Measurements from ENCODE around the gene NFRKB.
"Not testable (repeated sequence)": the region's sequence is repeated elsewhere in the genome, so short reads cannot be mapped to it uniquely, and the experiment has no call there.

NFRKB gene

GRCh38 chr11:129866311-129866710, 29.1 kb downstream of the NFRKB start:
- no peaks in the 10 kb centered on the region for H3K9me3 Mint-ChIP-seq
- H3K4me1 Mint-ChIP-seq = peaks cover 25% of the 10 kb centered on the region
- no peak overlapping the region for H3K4me3 Mint-ChIP-seq
- peaks cover 76% of the 10 kb centered on the region for H3K36me3 Mint-ChIP-seq (ENCODE audit: low read depth)
- DNase-seq (no peak), ATAC-seq (no peak)
- peak overlapping the region; percentile 34 for H3K27ac Mint-ChIP-seq
- no peaks in the 10 kb centered on the region for H3K27me3 Mint-ChIP-seq

GRCh38 chr11:129865701-129866100, 29.7 kb downstream of the NFRKB start:
- peak overlapping the region; percentile 34 for H3K27ac Mint-ChIP-seq
- no peak for DNase-seq
- H3K9me3 Mint-ChIP-seq = no peaks in the 10 kb centered on the region
- H3K4me3 Mint-ChIP-seq = no peak overlapping the region
- H3K27me3 Mint-ChIP-seq = no peaks in the 10 kb centered on the region
- H3K4me1 Mint-ChIP-seq = peaks cover 29% of the 10 kb centered on the region
- H3K36me3 Mint-ChIP-seq (ENCODE audit: low read depth) = peaks cover 73% of the 10 kb centered on the region
- peak; percentile 80 for ATAC-seq

- peaks cover 67% of the 10 kb centered on the region for H3K36me3 Mint-ChIP-seq (ENCODE audit: low read depth)
- H3K4me1 Mint-ChIP-seq = peaks cover 33% of the 10 kb centered on the region
- H3K9me3 Mint-ChIP-seq = no peaks in the 10 kb centered on the region
- H3K27me3 Mint-ChIP-seq = no peaks in the 10 kb centered on the region
- no peak overlapping the region for H3K27ac Mint-ChIP-seq
- DNase-seq (no peak), ATAC-seq (no peak)
- H3K4me3 Mint-ChIP-seq = no peak overlapping the region
These were observed 30.6 kb downstream of the NFRKB start for GRCh38 chr11:129864811-129865210.

- H3K4me1 Mint-ChIP-seq = peaks cover 35% of the 10 kb centered on the region
- H3K36me3 Mint-ChIP-seq (ENCODE audit: low read depth) = peaks cover 51% of the 10 kb centered on the region
- no peaks in the 10 kb centered on the region for H3K9me3 Mint-ChIP-seq
- no peak for ATAC-seq
- H3K27me3 Mint-ChIP-seq = no peaks in the 10 kb centered on the region
- peak overlapping the region; percentile 20 for H3K27ac Mint-ChIP-seq
- H3K4me3 Mint-ChIP-seq = no peak overlapping the region
- DNase-seq = no peak
These were observed 33.5 kb downstream of the NFRKB start for GRCh38 chr11:129861702-129862522.

DNA sequence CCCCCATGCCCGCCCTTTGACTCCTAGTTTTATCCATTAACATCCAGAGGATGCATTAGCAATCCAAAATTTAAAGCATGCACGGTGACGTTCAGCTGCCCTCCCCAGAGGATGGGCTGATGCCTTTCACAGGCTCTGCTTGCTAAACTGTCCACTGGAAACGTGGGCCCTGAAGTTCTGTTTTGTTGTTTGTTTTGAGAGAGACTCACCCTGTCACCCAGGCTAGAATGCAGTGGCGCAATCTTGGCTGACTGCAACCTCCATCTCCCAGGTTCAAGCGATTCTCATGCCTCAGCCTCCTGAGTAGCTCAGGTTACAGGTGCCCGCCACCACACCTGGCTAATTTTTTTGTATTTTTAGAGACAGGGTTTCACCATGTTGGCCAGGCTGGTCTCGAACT, 39.3 kb downstream of the NFRKB start:
- no peak for DNase-seq
- Mint-ChIP-seq H3K36me3 (ENCODE audit: low read depth) (peaks cover 8% of the 10 kb centered on the region), H3K4me1 (peaks cover 41% of the 10 kb centered on the region), H3K9me3 (no peaks in the 10 kb centered on the region), H3K27ac (no peak overlapping the region), H3K4me3 (no peak overlapping the region), H3K27me3 (no peaks in the 10 kb centered on the region)
- no peak for ATAC-seq

DNA sequence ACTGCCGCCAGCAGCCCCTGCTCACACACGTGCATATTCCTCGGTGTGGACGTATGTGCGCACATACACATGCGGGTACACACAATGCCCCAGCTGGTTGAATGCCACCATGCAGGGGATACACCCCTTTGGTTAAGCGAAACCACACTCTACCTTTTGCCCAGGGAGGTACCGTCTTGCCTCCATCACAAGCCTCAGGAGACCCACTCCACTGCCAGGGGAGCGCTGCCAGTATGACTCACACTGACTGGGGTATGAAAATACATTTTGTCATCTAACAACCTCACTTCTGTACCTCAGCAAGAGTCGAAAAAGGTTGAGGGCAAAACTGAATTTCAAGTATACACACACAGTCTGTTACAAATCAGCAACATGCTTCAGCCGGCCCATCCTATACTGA, 40.3 kb downstream of the NFRKB start:
- peak; percentile 34 for ATAC-seq
- H3K9me3 Mint-ChIP-seq = no peaks in the 10 kb centered on the region
- no peak for DNase-seq

GRCh38 chr11:129854232-129854805, 41.1 kb downstream of the NFRKB start:
- peaks cover 34% of the 10 kb centered on the region for H3K4me1 Mint-ChIP-seq
- no peak for DNase-seq

More for the DNA sequence above, 40.3 kb downstream of the NFRKB start:
- Mint-ChIP-seq H3K4me3 (no peak overlapping the region), H3K4me1 (peaks cover 37% of the 10 kb centered on the region), H3K36me3 (ENCODE audit: low read depth) (peaks cover 8% of the 10 kb centered on the region), H3K27ac (no peak overlapping the region), H3K27me3 (no peaks in the 10 kb centered on the region)

DNA sequence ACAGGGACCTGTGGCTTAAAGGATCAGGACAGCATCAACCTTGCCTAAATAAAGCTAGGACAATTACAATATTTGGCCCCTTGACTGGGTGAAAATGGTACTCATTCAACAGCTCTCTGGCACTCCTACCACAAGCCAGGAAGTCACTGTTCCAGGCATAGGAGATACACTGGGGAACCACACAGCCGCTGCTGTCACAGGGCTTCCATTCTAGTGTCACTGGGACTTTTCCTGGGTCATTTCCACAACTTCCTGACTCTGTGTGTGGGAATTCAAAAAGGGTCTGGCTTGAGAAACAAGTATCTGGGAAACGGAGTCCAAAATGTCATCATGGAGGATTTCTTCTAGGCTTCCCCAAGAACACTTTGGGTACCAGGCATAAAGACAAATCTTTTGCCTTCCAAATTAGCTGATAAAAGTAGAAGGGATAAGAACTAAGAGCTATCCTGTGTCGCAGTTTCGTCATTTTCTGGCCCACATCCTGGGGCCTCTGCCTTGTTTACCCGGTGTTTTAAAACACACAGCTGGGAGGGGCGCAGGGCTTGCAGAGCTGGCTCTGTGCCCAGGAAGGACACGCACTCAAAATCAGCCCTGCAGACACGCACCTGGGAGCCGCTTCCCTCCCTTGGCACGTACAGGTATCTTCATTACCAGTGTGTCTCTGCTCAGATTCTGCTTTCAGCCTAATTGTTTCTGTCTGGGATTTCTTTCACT, 41.7 kb downstream of the NFRKB start:
- Mint-ChIP-seq H3K4me3 (no peak overlapping the region), H3K36me3 (ENCODE audit: low read depth) (peaks cover 4% of the 10 kb centered on the region), H3K9me3 (no peaks in the 10 kb centered on the region), H3K27me3 (no peaks in the 10 kb centered on the region), H3K27ac (peak overlapping the region; percentile 37), H3K4me1 (peaks cover 33% of the 10 kb centered on the region)
- ATAC-seq = peak; percentile 33
- peak; percentile 24 for DNase-seq

More at GRCh38 chr11:129854232-129854805, 41.1 kb downstream of the NFRKB start:
- no peak for ATAC-seq
- no peaks in the 10 kb centered on the region for H3K27me3 Mint-ChIP-seq
- H3K27ac Mint-ChIP-seq = no peak overlapping the region
- H3K4me3 Mint-ChIP-seq = peak overlapping the region; percentile 19
- peaks cover 4% of the 10 kb centered on the region for H3K36me3 Mint-ChIP-seq (ENCODE audit: low read depth)
- no peaks in the 10 kb centered on the region for H3K9me3 Mint-ChIP-seq

DNA sequence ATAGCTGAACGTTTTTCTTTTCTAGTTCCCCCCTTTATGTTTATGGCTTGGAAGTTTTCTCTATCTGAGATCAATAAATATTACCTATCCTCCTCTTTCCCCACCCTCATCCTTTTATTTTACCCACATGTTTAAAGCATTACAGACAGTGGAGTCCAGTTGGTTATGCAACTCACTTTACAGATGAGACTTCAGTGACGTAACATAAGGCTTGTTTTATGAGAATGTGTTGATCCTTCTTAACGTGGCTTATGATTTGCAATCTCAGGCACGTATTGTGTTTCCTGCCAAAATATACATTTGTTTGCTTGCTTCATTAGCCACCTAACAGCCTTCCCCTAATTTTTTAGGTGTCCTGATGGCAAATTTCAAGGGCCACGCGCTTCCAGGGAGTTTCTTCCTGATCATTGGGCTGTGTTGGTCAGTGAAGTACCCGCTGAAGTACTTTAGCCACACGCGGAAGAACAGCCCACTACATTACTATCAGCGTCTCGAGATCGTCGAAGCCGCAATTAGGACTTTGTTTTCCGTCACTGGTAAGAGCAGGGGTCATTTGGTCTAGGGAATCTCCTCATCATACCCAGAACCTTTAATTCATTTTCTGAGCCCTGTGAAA, 43.1 kb downstream of the NFRKB start:
- DNase-seq (no peak), ATAC-seq (no peak)
- Mint-ChIP-seq H3K4me3 (no peak overlapping the region), H3K27me3 (no peaks in the 10 kb centered on the region), H3K9me3 (no peaks in the 10 kb centered on the region), H3K27ac (no peak overlapping the region), H3K36me3 (ENCODE audit: low read depth) (peaks cover 4% of the 10 kb centered on the region), H3K4me1 (peaks cover 32% of the 10 kb centered on the region)

GRCh38 chr11:129849447-129850130, 45.8 kb downstream of the NFRKB start:
- Mint-ChIP-seq H3K27ac (no peak overlapping the region), H3K9me3 (no peaks in the 10 kb centered on the region), H3K27me3 (no peaks in the 10 kb centered on the region), H3K36me3 (ENCODE audit: low read depth) (no peaks in the 10 kb centered on the region), H3K4me1 (peaks cover 33% of the 10 kb centered on the region), H3K4me3 (no peak overlapping the region)
- ATAC-seq = no peak
- DNase-seq = no peak

DNA sequence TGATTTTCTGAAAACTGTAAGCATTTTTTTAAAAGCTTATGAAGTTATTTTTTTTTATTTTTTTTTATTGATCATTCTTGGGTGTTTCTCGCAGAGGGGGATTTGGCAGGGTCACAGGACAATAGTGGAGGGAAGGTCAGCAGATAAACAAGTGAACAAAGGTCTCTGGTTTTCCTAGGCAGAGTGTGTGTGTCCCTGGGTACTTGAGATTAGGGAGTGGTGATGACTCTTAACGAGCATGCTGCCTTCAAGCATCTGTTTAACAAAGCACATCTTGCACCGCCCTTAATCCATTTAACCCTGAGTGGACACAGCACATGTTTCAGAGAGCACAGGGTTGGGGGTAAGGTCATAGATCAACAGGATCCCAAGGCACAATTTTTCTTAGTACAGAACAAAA, 48.0 kb downstream of the NFRKB start:
- not testable (repeated sequence) for H3K4me3 Mint-ChIP-seq; H3K36me3 Mint-ChIP-seq (ENCODE audit: low read depth); H3K27me3 Mint-ChIP-seq; DNase-seq; H3K27ac Mint-ChIP-seq; H3K9me3 Mint-ChIP-seq; ATAC-seq
- peaks cover 14% of the 10 kb centered on the region for H3K4me1 Mint-ChIP-seq

GRCh38 chr11:129846508-129847335, 48.7 kb downstream of the NFRKB start:
- no peak overlapping the region for H3K4me3 Mint-ChIP-seq
- no peaks in the 10 kb centered on the region for H3K36me3 Mint-ChIP-seq (ENCODE audit: low read depth)
- DNase-seq = no peak
- peak; percentile 80 for ATAC-seq
- H3K27ac Mint-ChIP-seq = no peak overlapping the region
- H3K9me3 Mint-ChIP-seq = no peaks in the 10 kb centered on the region
- H3K4me1 Mint-ChIP-seq = peaks cover 21% of the 10 kb centered on the region
- no peaks in the 10 kb centered on the region for H3K27me3 Mint-ChIP-seq

Data from activated naive CD8-positive, alpha-beta T cell treated with anti-CD3 and anti-CD28 coated beads, Interleukin-2, amount 50 U/mL, for 24 hours (primary cell).